Measurements from ENCODE around the gene MDFI.

MDFI gene

GRCh38 chr6:41702089-41702745 is 63.9 kb downstream of the MDFI start:
- no peak for TF ChIP-seq CTCF (conservative IDR thresholded peaks at IDR 0.05; ENCODE audit: low read depth)
- ChIA-PET CTCF (interaction anchor here (0.5 to 0.7 kb wide), 2 partner anchors 19 to 221 kb away, joined by 3 to 4 read pairs; no protein-coding TSS in a partner anchor), POLR2A (ENCODE audit: low non-redundant PET) (interaction anchor here (0.7 to 0.9 kb wide), 2 partner anchors 32 to 55 kb away, joined by 3 to 7 read pairs; no protein-coding TSS in a partner anchor)
- H3K27ac ChIP-seq, result peak overlapping the region; percentile 23
- no peak for DNase-seq (ENCODE audit: low spot score)

- no peak for TF ChIP-seq CTCF (conservative IDR thresholded peaks at IDR 0.05; ENCODE audit: low read depth)
- peak overlapping the region; percentile 23 for H3K27ac ChIP-seq
- POLR2A ChIA-PET (ENCODE audit: low non-redundant PET), result interaction anchor here (0.9 kb wide), 1 partner anchor 31 kb away, joined by 3 read pairs; no protein-coding TSS in a partner anchor
- CTCF ChIA-PET, result interaction anchor here (0.7 kb wide), 1 partner anchor 19 kb away, joined by 4 read pairs; no protein-coding TSS in a partner anchor
- no peak for DNase-seq (ENCODE audit: low spot score)
Observed at GRCh38 chr6:41702771-41703494, 64.7 kb downstream of the MDFI start.

Data from RWPE1 (cell line).